Measurements from ENCODE around the gene UTP11. TPM values are rescaled to one million over a fixed set of nuclear protein-coding genes. Genes with fewer than 3 reads are reported as not detected.
A peak's percentile ranks its signal among the peaks of the same experiment; 100 is the strongest.
"Not testable (repeated sequence)": the region's sequence is repeated elsewhere in the genome, so short reads cannot be mapped to it uniquely, and the experiment has no call there.

The UTP11 gene, protein sequence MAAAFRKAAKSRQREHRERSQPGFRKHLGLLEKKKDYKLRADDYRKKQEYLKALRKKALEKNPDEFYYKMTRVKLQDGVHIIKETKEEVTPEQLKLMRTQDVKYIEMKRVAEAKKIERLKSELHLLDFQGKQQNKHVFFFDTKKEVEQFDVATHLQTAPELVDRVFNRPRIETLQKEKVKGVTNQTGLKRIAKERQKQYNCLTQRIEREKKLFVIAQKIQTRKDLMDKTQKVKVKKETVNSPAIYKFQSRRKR
- polyA plus RNA-seq (2013) = 56.4 and 56.8 TPM in 2 replicates

DNA sequence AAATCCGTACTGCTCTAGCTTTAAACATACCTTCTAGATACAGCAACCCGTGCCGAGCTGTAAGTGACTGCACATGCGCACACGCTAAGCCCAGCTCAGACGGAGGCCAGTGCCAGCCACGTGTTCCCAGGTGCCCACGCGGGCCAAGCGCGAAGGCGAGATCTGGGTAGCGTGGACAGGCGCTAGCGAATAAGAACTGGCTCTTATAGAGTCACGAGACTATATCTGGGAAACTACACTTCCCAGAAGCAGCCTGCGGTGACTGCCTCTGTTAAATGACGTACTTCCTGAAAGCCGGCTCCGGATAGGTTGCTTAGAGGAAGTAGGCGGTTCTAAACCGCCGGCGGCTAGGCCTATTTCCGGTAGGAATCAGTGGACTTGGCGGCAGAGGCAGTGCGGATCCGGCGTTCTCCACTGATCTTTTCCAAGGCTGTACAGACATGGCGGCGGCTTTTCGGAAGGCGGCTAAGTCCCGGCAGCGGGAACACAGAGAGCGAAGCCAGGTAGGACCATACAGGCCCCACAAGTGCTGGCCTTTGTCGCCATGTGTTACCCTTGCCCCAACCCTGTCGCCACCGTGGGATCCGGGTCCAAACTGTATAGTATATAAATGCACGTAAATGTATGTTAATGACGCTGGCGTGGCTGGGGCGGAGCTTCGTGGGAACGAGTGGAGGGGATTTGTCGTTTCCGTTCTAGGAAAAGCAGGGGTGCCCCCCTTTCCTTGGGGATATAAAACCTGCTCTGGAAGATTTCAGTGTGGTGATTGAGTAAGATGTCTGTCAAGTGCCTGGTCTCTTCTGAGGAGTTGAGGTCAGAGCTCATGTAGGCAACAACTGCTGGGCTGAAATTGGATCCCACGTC is at the start of gene UTP11:
UTP11 (plus strand) TSS at position 372 of the 864 bp plus-strand sequence; CDS start at position 441, 69 bp downstream.
- peaks cover 2 to 12% of the 10 kb centered on the region in 2 experiments for H3K36me3 ChIP-seq (ENCODE audit: control insufficient read depth in 1 of 2, insufficient read depth in 2 of 2, low read length in 2 of 2)

DNA sequence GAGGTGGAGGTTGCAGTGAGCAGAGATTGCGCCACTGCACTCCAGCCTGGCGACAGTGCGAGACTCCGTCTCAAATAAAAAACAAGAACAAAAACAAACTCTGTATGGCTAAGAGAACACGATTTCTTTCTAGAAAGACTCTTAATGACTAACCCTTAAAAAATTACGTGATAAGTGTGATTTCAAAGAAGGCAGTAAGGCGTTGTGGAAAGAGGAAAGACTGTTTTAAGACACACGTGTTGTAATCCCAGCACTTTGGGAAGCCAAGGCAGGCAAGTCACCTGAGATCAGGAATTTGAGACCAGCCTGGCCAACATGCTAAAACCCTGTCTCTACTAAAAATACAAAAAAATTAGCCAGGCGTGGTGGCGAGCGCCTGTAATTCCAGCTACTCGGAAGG is 48.4 kb upstream of the UTP11 start:
- peak; percentile 70 to 90 for DNase-seq
- not testable (repeated sequence) for H3K4me3 ChIP-seq (ENCODE audit: low read depth, low read length); H3K4ac ChIP-seq (ENCODE audit: low read depth, low read length); H3K23ac ChIP-seq (ENCODE audit: low read length); H3K27me3 ChIP-seq (ENCODE audit: insufficient read depth, low read length); H3K79me2 ChIP-seq (ENCODE audit: control insufficient read depth, insufficient read depth, low read length, poor library complexity); H4K8ac ChIP-seq (ENCODE audit: low read depth, low read length); H3K4me2 ChIP-seq (ENCODE audit: low read length); H2BK120ac ChIP-seq (ENCODE audit: insufficient read depth, low read length, poor library complexity); H3K9ac ChIP-seq (ENCODE audit: low read length); H3K4me1 ChIP-seq (ENCODE audit: control insufficient read depth in 1 of 2, insufficient read depth in 2 of 2, low read length in 2 of 2); H2BK5ac ChIP-seq (ENCODE audit: low read depth, low read length, poor library complexity); H3K79me1 ChIP-seq (ENCODE audit: low read length); H4K12ac ChIP-seq (ENCODE audit: low read depth, low read length); H3K27ac ChIP-seq (ENCODE audit: low read depth, low read length); H2AFZ ChIP-seq (ENCODE audit: insufficient read depth, low read length, poor library complexity); H3K14ac ChIP-seq (ENCODE audit: low read length); H3K9me3 ChIP-seq (ENCODE audit: insufficient read depth, low read depth, low read length); H4K91ac ChIP-seq (ENCODE audit: low read depth, low read length); H2BK12ac ChIP-seq (ENCODE audit: low read length); H2AK5ac ChIP-seq (ENCODE audit: low read length); H3K18ac ChIP-seq (ENCODE audit: low read length)
- no CpG with 5 or more reads among the region's 12 CpGs for whole genome bisulfite sequencing (ENCODE audit: extremely low coverage, insufficient coverage, insufficient read length)
- peaks cover 39 to 50% of the 10 kb centered on the region in 2 experiments for H3K36me3 ChIP-seq (ENCODE audit: control insufficient read depth in 1 of 2, insufficient read depth in 2 of 2, low read length in 2 of 2)

More for the DNA sequence above, at the start of gene UTP11:
- peaks cover 10% of the 10 kb centered on the region for H3K79me1 ChIP-seq (ENCODE audit: low read length)
- WGBS (ENCODE audit: extremely low coverage, insufficient coverage, insufficient read length) = no CpG with 5 or more reads among the region's 49 CpGs
- H3K27ac ChIP-seq (ENCODE audit: low read depth, low read length) = peak within 1 kb of the TSS; percentile 89
- H3K4me2 ChIP-seq (ENCODE audit: low read length) = peak within 1 kb of the TSS; percentile 61
- H4K91ac ChIP-seq (ENCODE audit: low read depth, low read length) = peak within 1 kb of the TSS; percentile 69
- peak within 1 kb of the TSS; percentile 78 for H3K14ac ChIP-seq (ENCODE audit: low read length)
- no peaks in the 10 kb centered on the region for H3K27me3 ChIP-seq (ENCODE audit: insufficient read depth, low read length)
- peak within 1 kb of the TSS; percentile 82 for H2AFZ ChIP-seq (ENCODE audit: insufficient read depth, low read length, poor library complexity)
- H3K18ac ChIP-seq (ENCODE audit: low read length) = peak within 1 kb of the TSS; percentile 91
- no peak within 1 kb of the TSS for H2BK12ac ChIP-seq (ENCODE audit: low read length)
- H2BK120ac ChIP-seq (ENCODE audit: insufficient read depth, low read length, poor library complexity) = peak within 1 kb of the TSS; percentile 45
- H3K4me1 ChIP-seq (ENCODE audit: control insufficient read depth in 1 of 2, insufficient read depth in 2 of 2, low read length in 2 of 2) = peaks cover 3 to 12% of the 10 kb centered on the region in 2 experiments
- H2BK5ac ChIP-seq (ENCODE audit: low read depth, low read length, poor library complexity) = peak within 1 kb of the TSS; percentile 55
- H4K12ac ChIP-seq (ENCODE audit: low read depth, low read length) = peak within 1 kb of the TSS; percentile 89
- H4K8ac ChIP-seq (ENCODE audit: low read depth, low read length) = peak within 1 kb of the TSS; percentile 94
- H3K23ac ChIP-seq (ENCODE audit: low read length) = no peak within 1 kb of the TSS
- no peak within 1 kb of the TSS for H2AK5ac ChIP-seq (ENCODE audit: low read length)
- no peaks in the 10 kb centered on the region for H3K9me3 ChIP-seq (ENCODE audit: insufficient read depth, low read depth, low read length)
- peaks cover 7% of the 10 kb centered on the region for H3K79me2 ChIP-seq (ENCODE audit: control insufficient read depth, insufficient read depth, low read length, poor library complexity)
- H3K4me3 ChIP-seq (ENCODE audit: low read depth, low read length) = peak within 1 kb of the TSS; percentile 89
- DNase-seq = peak; percentile 99
- peak within 1 kb of the TSS; percentile 28 for H3K4ac ChIP-seq (ENCODE audit: low read depth, low read length)
- H3K9ac ChIP-seq (ENCODE audit: low read length) = peak within 1 kb of the TSS; percentile 96

- H2BK120ac ChIP-seq (ENCODE audit: insufficient read depth, low read length, poor library complexity) = no peak overlapping the region
- H3K9me3 ChIP-seq (ENCODE audit: insufficient read depth, low read depth, low read length) = no peaks in the 10 kb centered on the region
- peaks cover 34 to 49% of the 10 kb centered on the region in 2 experiments for H3K36me3 ChIP-seq (ENCODE audit: control insufficient read depth in 1 of 2, insufficient read depth in 2 of 2, low read length in 2 of 2)
- H3K4me1 ChIP-seq (ENCODE audit: control insufficient read depth in 1 of 2, insufficient read depth in 2 of 2, low read length in 2 of 2) = no peaks in the 10 kb centered on the region
- no peak overlapping the region for H4K8ac ChIP-seq (ENCODE audit: low read depth, low read length)
- no peak overlapping the region for H3K18ac ChIP-seq (ENCODE audit: low read length)
- no peak overlapping the region for H3K27ac ChIP-seq (ENCODE audit: low read depth, low read length)
- no peak overlapping the region for H3K23ac ChIP-seq (ENCODE audit: low read length)
- no peak overlapping the region for H3K4me3 ChIP-seq (ENCODE audit: low read depth, low read length)
- H3K14ac ChIP-seq (ENCODE audit: low read length) = no peak overlapping the region
- no peak overlapping the region for H4K91ac ChIP-seq (ENCODE audit: low read depth, low read length)
- H3K27me3 ChIP-seq (ENCODE audit: insufficient read depth, low read length) = no peaks in the 10 kb centered on the region
- no peaks in the 10 kb centered on the region for H3K79me1 ChIP-seq (ENCODE audit: low read length)
- H2BK5ac ChIP-seq (ENCODE audit: low read depth, low read length, poor library complexity) = no peak overlapping the region
- no peak overlapping the region for H2AK5ac ChIP-seq (ENCODE audit: low read length)
- no peak overlapping the region for H3K4ac ChIP-seq (ENCODE audit: low read depth, low read length)
- no CpG with 5 or more reads among the region's 4 CpGs for WGBS (ENCODE audit: extremely low coverage, insufficient coverage, insufficient read length)
- no peak overlapping the region for H4K12ac ChIP-seq (ENCODE audit: low read depth, low read length)
- H3K4me2 ChIP-seq (ENCODE audit: low read length) = no peak overlapping the region
- no peak overlapping the region for H2AFZ ChIP-seq (ENCODE audit: insufficient read depth, low read length, poor library complexity)
- H3K79me2 ChIP-seq (ENCODE audit: control insufficient read depth, insufficient read depth, low read length, poor library complexity) = no peaks in the 10 kb centered on the region
- no peak for DNase-seq
- H2BK12ac ChIP-seq (ENCODE audit: low read length) = no peak overlapping the region
- H3K9ac ChIP-seq (ENCODE audit: low read length) = no peak overlapping the region
Observed at GRCh38 chr1:37965301-37965700, 47.2 kb upstream of the UTP11 start.

DNA sequence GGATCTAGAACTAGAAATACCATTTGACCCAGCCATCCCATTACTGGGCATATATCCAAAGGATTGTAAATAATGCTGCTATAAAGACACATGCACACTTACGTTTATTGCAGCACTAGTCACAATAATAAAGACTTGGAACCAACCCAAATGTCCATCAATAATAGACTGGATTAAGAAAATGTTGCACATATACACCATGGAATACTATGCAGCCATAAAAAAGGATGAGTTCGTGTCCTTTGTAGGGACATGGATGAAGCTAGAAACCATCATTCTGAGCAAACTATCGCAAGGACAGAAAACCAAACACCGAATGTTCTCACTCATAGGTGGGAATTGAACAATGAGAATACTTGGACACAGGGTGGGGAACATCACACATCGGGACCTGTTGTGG is 38.9 kb upstream of the UTP11 start:
- H3K9ac ChIP-seq (ENCODE audit: low read length); H3K27ac ChIP-seq (ENCODE audit: low read depth, low read length); H2AFZ ChIP-seq (ENCODE audit: insufficient read depth, low read length, poor library complexity); H3K27me3 ChIP-seq (ENCODE audit: insufficient read depth, low read length); H4K8ac ChIP-seq (ENCODE audit: low read depth, low read length); H3K23ac ChIP-seq (ENCODE audit: low read length); H3K4ac ChIP-seq (ENCODE audit: low read depth, low read length); H2BK5ac ChIP-seq (ENCODE audit: low read depth, low read length, poor library complexity); H3K4me2 ChIP-seq (ENCODE audit: low read length); H3K79me1 ChIP-seq (ENCODE audit: low read length); H2BK12ac ChIP-seq (ENCODE audit: low read length); H3K4me1 ChIP-seq (ENCODE audit: control insufficient read depth in 1 of 2, insufficient read depth in 2 of 2, low read length in 2 of 2); H2AK5ac ChIP-seq (ENCODE audit: low read length); H4K12ac ChIP-seq (ENCODE audit: low read depth, low read length); H3K14ac ChIP-seq (ENCODE audit: low read length); H2BK120ac ChIP-seq (ENCODE audit: insufficient read depth, low read length, poor library complexity); H3K18ac ChIP-seq (ENCODE audit: low read length); H3K79me2 ChIP-seq (ENCODE audit: control insufficient read depth, insufficient read depth, low read length, poor library complexity); DNase-seq; H3K4me3 ChIP-seq (ENCODE audit: low read depth, low read length); H3K9me3 ChIP-seq (ENCODE audit: insufficient read depth, low read depth, low read length); H4K91ac ChIP-seq (ENCODE audit: low read depth, low read length): not testable (repeated sequence)
- WGBS (ENCODE audit: extremely low coverage, insufficient coverage, insufficient read length) = no CpG with 5 or more reads among the region's 5 CpGs
- peaks cover 23 to 37% of the 10 kb centered on the region in 2 experiments for H3K36me3 ChIP-seq (ENCODE audit: control insufficient read depth in 1 of 2, insufficient read depth in 2 of 2, low read length in 2 of 2)
